C1 segment of cervical spinal cord (tissue), 14 donors: ENCODE results near the gene JADE2.
A peak's percentile ranks its signal among the peaks of the same experiment; 100 is the strongest.
"Not testable (repeated sequence)": the region's sequence is repeated elsewhere in the genome, so short reads cannot be mapped to it uniquely, and the experiment has no call there.

Source experiments
- DNase-seq, 14 donors: peaks; one replicate each; lab custom pipeline; 2025; lab: John Stamatoyannopoulos, UW

The JADE2 gene

DNA sequence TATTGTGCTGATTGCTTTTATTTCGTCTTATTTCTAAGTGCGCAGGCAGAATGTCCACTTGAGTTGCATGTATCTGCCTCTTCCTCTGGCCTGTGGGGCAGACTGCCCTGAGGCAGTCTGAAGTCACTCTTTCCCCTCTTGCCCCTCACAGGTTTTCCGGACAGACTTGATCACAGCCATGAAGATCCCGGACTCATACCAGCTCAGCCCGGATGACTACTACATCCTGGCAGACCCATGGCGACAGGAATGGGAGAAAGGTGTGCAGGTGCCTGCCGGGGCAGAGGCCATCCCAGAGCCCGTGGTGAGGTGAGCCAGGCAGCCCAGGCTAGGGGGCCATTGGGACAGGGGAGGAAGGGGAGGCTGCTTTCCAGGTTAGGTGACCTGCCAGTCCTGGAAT is 26.4 kb downstream of the JADE2 start:
- no peak for DNase-seq

DNA sequence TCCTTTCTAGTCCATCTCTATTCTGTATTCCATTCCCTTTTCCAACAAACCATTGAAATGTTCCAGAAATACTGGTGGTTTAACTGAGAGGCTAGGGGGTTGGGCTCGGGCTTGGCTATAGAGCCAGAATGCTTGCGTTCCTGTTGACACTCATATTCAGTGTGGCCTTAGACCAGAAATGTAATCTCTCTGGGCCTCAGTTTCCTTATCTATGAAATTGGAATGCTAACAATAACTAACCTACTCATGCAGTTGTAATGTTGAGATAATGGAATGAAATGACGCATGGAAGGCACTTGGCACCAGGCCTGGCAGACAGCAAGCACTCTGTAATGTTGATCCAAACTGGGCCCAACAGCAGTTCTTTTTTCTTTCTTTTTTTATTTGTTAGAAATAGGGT is 26.8 kb downstream of the JADE2 start:
- DNase-seq: no peak

DNA sequence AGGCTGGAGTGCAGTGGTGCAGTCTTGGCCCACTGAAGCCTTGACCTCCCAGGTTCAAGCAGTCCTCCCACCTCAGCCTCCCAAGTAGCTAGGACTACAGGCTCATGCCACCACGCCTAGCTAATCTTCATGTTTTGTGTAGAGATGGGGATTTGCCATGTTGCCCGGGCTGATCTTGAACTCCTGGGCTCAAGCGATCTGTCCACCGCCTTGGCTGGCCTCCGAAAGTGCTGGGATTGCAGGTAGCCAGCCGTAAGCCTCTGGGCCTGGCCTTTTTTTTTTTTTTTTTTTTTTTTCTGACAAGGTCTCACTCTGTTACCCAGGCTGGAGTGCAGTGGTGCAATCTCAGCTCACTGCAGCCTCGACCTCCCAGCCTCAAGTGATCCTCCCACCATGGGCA is 27.2 kb downstream of the JADE2 start:
- DNase-seq: not testable (repeated sequence)

DNA sequence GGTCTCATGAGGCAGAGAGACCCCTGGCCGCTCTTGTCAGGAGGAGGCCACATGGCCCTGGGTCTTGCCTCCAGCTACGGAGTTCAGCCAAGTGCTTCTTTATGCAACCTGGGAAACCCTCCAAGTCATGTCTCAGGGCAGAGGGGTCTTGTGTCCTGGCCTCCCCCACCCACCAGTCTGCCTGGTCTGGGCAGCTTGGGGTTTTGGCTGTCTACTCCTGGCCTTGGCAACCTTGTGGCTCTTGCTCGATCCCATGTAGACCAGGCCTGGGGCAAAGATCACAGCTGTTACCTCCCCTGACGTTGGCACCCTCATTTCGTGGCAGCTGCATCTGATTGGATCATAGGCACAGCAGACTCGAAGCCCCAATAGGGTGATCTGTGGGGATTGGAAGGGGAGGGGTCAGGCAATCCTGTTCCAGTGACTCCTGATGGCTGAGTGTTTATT is 28.4 kb downstream of the JADE2 start:
- no peak for DNase-seq

DNA sequence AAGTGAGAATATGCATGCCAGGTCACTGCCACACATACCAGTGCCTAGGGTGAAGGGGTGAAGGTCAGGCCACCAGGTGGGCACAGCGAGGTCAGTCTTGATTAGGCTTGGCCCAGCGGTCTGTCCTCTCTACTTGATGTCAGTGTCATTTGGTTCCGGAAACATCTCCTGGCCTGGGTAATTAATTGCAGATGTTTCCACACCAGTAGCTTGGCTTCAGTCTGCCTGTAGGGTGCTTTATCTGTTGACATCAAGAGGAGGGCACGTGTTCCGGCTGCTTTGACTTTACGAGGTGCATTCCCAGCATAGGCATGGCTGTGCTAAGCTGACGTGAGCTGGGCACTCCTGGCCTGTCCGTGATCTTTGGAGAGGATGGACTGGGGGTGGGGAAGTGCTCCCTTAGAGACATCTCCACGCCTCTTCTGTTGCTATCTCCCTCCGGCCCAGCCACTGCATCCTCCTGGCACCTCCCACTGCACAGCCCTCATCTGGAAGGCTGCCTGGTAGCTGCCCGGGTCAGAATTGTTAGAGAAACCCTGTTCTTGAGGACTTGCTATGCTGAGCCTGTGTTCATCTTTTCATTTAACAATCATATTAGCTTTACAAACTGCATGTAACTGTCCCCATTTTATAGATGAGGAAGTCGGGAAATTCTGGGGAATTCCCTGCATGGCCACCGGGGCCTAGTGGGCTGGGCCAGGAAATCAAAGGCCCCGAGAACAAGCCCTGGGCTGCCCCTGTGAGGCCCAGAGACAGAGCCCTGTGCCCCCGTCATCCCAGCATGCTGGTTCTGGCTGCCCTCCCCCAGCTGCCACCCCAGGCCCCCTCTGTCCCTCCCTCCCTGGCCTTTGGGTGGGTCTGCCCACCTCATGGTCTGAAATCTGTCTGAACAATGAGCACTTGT is 29.1 kb downstream of the JADE2 start:
- peak in 6 of 14 donors; percentile 12 to 35 (median 28) for DNase-seq

DNA sequence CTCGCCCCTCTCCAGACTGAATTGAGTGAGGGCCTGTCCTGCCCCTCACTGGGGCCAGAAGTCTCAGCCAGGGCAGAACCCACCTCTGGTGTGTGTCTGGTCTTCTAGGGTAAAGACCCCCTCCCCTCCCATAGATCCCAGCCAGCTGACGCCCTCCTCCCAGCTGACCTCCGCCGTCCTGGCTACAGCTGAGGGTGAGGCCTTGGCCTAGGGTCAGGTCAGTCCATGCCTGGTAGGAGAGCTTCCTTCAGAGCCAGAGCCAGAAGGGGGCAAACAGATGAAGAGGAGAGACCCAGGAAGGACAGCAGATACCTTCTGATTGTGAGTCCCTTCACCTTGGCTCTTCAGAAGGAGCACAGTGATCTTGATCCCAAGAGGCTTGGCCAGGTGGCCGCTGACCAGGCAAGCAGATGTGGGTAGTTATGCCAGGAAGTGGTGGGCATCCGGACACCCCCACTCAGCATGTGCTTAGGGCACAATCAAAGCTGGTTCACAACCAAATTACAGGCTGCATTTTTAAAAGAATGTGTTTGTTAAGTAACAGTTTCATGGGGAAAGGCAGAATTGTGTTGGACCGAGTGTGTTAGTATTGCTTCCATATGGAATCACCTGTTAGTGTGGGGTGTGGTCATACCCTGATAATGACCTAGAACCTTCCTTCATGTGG is 29.9 kb downstream of the JADE2 start:
- no peak for DNase-seq

DNA sequence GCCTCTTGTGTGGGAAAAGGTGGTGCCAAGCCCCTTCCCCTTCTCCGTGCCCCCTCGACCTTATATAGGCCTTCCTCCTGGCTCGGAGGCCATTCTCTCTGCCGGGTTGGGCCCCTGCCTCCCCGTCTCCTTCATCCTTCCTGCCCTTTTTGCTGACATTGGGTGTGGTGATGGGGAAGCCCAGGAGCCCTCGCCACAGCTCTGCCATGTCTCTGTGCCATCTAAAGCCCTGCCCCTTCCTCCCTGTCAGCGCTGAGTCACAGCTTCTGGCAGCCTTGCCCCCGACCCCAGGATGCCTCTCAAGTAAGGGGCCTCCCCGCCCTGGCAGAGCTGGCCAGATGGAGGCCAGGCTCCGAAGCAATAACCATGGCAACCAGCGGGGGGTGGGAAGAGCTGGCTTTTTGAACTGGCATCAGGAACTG is 30.4 kb downstream of the JADE2 start:
- DNase-seq: peak in 9 of 14 donors; percentile 11 to 80 (median 36)

DNA sequence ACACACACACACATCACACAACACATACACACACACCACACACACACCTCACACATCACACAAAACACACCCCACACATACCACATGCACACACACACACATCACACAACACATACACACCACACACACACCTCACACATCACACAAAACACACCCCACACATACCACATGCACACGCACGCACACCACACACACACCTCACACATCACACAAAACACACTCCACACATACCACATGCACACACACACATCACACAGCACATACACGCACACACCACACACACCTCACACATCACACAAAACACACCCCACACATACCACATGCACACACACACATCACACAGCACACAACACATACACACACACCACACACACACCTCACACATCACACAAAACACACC is 31.1 kb downstream of the JADE2 start:
- DNase-seq: not testable (repeated sequence)

DNA sequence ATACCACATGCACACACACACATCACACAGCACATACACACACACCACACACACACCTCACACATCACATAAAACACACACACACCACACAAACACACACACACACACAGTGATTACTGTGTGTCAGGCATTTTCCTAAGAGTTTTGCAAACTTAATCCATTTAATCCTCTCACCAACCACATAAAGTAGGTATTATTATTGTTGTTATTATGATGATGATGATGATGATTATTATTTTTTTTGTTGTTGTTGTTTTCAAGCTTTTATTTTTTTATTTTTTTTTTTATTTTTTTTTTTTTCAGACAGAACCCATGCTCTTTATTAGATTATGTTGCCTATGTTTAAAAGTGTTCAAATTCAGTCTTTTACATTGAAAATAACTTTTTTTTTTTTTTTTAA is 31.5 kb downstream of the JADE2 start:
- no peak for DNase-seq

DNA sequence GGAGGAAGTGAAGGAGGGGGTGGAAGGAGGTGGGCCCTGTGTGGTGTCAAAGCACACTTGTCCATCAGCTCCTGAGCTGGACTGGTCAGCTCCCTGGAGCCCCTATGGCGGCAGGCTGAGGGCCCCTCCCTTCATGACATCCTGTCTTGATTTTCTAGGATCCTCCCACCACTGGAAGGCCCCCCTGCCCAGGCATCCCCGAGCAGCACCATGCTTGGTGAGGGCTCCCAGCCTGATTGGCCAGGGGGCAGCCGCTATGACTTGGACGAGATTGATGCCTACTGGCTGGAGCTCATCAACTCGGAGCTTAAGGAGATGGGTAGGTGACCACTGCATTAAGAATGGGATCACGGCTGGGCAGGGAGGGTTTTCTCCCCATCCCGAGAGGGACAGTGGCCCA is 34.2 kb downstream of the JADE2 start:
- DNase-seq: no peak

DNA sequence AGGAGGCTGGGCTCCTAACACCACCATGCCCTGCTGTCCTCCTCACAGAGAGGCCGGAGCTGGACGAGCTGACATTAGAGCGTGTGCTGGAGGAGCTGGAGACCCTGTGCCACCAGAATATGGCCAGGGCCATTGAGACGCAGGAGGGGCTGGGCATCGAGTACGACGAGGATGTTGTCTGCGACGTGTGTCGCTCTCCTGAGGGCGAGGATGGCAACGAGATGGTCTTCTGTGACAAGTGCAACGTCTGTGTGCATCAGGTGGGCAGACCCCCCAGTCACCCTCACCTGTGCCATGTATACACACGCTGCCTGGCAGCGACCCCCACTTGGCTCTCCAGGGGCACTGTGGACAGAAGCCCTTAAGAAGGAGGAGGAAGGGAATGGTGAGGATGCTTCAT is 35.2 kb downstream of the JADE2 start:
- no peak for DNase-seq

DNA sequence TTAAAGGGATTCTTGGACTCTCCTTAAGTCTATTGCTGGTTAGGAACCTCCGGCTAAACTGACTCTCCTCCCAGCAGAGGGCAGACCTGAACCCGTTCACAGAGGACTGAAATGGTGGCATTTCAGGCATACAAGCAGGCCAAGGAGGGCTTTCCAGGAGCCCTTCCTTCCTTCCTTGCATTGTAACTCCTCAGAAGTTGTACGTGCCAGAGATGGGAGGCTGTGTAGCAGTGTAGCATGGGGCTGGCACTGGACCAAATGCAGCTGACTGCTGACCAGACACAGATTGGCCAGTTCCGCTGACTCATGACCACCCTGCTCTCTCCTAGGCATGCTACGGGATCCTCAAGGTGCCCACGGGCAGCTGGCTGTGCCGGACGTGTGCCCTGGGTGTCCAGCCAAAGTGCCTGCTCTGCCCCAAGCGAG is 36.4 kb downstream of the JADE2 start:
- no peak for DNase-seq

DNA sequence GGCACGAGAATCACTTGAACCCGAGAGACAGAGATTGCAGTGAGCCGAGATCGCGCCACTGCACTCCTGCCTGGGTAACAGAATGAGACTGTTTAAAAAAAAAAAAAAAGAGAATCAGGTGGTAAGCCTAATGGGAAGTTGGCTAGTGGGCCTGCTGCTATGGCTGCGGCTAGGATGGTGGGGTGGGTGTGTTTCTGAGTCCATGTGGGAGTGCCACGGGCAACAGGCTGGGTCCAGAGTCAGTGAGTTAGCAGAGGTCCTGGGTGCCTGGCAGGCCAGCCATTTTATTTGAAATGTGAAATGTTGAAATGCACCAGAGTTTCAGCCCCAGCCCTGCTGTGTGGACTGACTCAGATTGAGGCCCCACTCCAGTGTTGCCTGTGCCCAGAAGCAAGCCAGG is 37.8 kb downstream of the JADE2 start:
- DNase-seq: no peak

DNA sequence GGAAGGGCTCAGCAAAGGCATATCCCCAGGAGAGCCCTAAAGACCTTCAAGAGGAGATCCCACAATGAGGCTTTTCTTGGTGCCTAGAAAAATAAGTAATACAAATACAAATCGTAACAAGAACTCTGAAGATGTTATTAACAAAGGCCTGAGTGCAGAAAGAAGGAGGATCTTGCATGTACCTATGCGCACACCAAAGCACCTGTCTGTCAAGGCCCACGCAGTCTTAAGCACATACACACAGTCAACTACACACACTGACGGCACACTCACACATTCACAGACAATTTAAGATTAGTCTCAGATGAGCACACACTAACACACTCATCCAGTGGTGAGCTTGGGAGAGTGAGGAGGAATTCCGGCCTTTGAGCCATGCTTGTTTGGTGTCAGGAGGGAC is 38.5 kb downstream of the JADE2 start:
- DNase-seq: no peak

DNA sequence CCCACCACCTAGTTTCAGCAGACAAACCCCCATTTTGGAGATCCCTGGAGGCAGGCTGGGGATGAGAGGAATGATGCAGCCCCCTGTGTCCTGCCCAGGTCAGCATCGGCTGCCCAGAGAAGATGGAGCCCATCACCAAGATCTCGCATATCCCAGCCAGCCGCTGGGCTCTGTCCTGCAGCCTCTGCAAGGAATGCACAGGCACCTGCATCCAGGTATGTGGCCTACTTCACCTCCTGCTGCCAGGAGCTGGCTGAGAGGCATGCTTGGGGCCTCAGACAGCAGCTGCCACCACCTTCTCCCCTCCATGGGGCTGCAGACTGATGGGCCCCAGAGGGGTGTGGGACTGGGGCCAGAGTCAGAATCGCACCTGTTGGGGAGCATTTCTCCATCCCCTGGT is 38.9 kb downstream of the JADE2 start:
- DNase-seq: no peak

DNA sequence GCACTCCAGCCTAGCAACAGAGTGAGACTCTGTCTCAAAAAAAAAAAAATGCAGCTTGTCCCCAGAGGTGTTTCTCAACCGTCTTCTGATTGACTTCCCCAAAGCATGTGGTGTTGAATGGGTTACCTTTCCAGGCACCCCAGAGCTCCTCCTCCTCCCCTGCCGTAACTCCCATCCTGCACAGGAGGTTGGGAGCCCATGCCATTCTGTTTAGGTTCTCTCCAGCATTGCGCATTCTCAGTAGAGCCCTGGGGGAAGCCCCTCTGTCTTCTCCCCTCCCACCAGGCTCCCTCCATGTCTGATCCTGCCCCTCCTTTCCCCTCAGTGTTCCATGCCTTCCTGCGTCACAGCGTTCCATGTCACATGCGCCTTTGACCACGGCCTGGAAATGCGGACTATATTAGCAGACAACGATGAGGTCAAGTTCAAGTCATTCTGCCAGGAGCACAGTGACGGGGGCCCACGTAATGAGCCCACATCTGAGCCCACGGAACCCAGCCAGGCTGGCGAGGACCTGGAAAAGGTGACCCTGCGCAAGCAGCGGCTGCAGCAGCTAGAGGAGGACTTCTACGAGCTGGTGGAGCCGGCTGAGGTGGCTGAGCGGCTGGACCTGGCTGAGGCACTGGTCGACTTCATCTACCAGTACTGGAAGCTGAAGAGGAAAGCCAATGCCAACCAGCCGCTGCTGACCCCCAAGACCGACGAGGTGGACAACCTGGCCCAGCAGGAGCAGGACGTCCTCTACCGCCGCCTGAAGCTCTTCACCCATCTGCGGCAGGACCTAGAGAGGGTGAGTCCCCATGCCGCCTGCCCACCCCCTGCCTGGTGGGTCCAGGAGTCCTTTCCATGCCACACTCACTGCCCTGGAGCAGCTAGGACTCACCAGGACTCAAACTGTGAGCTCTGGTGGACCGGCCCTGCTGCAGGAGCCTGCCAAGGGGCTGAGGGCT is 40.6 kb downstream of the JADE2 start:
- no peak for DNase-seq

DNA sequence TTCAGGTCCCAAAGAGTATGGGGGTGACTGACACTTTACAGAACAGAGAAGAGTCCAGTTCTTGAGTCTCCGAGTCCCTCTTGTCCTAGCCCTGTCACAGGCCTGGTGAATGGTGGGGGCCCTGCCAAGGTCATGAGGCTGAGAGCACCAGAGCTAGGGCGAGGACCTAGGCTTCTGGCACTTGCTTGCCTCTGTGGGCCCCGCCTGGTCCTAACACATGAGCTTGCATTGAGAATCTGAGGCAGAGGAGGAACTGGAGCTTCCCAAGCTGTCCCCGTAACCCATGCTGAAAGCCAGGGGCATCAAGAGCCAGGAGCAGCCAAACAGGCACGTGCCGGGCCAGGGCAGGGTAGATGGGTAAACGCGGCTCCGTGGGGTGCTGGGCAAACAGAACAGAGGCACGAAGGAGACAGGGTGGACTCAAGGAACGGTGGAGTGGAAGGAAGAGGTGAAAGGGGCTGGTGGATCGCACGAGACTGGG is 41.3 kb downstream of the JADE2 start:
- DNase-seq: no peak

DNA sequence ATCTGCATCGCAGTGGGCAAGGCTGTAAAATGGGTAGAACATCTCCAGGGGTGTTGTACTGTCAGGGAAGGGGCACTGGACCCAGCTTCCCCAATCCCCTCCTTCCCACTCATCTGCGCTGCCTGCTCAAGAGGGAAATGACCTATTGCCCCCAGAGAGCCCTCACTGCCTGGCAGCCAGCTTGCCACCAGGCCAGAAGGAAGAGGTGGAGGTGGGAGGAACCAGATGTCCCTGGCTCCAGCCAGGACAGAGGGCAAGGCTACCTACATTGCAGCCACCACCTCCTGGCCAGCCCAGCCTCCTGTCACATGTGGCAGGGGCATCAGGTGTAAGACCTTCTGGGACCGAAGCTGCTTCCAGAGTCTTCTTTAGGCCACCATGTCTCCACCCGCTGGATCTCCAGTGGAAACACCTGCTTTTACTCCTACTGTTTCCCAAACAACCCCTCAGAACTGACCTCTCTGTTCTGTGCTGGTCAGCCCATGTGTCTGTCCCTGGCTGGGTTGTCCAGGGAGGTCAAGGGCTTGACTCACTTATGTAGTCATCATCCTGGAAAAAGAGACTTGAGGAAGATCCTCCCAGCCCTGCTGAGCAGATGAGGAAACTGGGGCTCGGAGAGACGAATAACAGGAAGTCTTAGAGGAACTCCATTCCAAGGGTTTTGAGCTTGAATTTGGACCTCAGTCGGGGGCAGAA is 42.3 kb downstream of the JADE2 start:
- peak in 1 of 14 donors; percentile 26 for DNase-seq

DNA sequence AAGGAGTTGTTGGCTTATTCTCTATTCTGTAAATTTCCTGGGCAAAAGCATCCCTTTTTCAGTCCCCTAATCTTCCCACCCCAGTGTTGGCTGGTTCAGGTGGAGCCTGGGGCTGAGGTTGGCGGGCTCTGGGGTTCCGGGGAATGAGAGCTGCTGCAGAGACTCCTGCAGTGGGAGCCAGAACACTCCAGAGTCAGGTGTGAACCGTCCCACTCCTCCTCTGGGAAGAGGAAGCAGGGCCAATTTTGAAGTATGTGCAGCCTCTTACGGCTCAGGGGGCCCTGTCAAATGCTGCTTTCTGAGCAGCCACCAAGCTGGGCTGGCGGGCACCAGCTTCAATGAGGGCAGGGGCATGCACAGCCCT is 42.8 kb downstream of the JADE2 start:
- DNase-seq: no peak

DNA sequence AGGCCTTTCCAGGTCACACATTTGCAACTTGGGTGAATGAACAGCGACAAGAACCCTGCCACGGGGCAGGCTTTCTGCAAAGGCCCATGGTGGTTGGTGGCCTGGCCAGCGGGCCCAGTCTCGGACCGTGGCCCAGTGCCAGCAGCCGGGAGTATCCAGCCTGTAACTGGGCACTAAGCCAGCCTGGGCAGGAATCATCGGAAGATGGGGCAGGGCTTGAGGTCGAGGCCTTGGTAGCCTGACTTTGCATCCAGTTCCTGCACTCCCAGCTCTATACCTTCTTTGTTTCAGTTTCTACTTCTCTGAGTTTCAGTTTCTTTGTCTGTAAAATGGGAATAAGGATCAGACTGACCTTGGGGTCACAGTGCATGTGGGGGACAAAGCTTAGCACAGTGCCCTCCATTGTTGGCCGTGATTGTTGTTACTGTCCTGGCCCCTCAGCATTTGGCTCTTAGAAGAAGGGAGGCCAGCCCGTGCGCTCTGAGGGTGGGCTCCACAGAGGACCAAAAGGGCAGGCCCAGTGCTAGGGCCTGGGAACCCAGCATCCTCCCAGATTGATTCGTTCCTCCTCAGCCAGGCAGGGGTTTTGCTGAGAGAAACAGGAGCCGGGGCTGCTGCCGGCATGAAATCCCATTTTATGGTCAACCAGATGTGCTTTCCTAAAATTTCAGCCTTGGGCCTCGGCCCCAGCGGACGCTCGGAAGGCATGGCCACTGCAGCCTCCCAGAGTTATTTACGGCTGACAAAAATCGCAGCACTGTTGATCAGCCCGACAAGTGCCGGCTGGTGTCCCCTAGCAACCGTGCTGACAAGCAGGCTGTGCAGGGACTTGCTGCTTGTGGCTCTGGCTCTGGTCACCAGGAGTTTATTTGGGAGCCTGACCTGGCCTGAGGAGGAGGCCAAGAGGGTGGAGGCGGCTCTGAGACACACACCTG is 43.6 kb downstream of the JADE2 start:
- peak in 11 of 14 donors; percentile 26 to 81 (median 60) for DNase-seq
